Glomerular endothelial cell (primary cell): ENCODE measurements around the gene CDC42EP5. TPM values are rescaled to one million over a fixed set of nuclear protein-coding genes. Genes with fewer than 3 reads are reported as not detected.
"Not testable (repeated sequence)": the region's sequence is repeated elsewhere in the genome, so short reads cannot be mapped to it uniquely, and the experiment has no call there.

Experiments
- DNase-seq: peaks from one replicate; pipeline ENCODE4 v3.0.0-alpha.2; 2011; ENCODE audit warnings: low read depth, low spot score; ENCODE audit errors: extremely low read depth
- total RNA-seq: library from RNA; depleted of rRNA; stranded (reverse); fragments of >200 nt; gene quantifications from 2 replicates; pipeline ENCODE4 v1.2.3, GENCODE V29; 2015

Gene CDC42EP5
- total RNA-seq, 1 donor from 2014 or later = 172 TPM

DNA sequence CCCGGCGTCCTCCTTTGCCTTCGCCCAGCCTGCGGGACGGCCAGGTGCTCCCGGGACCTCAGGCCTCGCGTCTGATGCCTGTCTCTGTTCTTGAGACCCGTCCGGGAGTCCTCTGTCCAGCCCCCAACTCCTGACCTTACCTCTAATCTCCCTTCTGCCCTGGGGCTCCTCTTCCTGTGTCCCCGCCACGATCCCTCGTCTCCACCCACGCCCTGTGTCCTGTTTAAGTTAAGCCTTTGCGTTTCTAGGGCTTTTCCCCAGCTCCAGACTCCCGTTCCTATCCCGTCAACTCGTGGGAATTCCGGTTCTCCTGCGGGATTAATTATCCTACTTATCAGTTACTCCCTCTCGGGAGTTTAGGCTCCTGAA lies 23.4 kb downstream of the CDC42EP5 start:
- DNase-seq = no peak

DNA sequence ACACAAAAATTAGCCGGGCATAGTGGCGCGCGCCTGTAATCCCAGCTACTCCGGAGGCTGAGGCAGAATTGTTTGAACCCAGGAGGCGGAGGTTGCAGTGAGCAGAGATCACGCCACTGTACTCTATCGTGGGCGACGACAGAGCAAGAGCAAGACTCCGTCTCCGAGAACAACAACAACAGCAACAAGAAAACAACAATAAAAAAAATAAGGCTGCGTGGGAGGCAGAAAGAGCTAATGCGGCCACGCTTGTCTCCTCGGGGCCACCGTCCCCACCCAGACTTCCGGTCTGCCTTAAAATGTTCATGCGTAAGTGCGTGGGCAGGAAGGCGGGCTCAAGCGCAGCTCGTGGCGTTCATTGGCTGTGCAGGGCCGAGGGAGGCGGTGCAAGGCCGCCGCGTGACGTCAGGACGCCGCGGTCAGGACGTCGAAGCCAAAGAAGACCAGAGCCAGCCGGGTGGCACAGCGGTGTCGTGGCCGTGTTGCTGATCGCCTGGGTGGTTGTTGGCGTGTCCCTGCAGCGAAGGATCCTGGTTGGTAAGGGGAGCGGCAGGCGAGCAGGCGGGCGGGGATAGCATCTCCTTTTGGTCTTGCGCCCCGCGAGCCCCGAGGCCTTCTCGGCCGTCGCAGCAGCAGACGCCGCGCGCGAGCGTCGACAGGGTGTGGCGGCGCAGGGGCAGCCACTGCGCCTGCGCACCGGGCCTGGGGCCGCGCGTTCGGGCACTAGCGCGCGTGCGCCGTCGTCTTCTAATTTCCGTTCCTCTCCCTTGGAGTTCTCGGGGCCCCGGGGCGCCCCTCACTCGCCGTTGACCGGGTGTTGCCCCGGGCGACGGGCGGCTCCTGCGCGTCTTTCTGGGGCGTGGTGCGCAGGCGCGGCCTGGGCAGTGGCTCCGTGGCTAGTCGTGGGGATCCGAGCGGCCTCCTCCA lies 24.1 kb downstream of the CDC42EP5 start, which contains the start of gene LENG8:
Gene LENG8, plus strand, starts transcription at position 426 of the 927 bp plus-strand sequence. CDS start 2,146 bp downstream, outside the sequence.
- no peak for DNase-seq

- no peak for DNase-seq
Observed at GRCh38 chr19:54448040-54448773, 24.9 kb downstream of the CDC42EP5 start.

- not testable (repeated sequence) for DNase-seq
Observed at GRCh38 chr19:54446349-54446748, 26.7 kb downstream of the CDC42EP5 start.

DNA sequence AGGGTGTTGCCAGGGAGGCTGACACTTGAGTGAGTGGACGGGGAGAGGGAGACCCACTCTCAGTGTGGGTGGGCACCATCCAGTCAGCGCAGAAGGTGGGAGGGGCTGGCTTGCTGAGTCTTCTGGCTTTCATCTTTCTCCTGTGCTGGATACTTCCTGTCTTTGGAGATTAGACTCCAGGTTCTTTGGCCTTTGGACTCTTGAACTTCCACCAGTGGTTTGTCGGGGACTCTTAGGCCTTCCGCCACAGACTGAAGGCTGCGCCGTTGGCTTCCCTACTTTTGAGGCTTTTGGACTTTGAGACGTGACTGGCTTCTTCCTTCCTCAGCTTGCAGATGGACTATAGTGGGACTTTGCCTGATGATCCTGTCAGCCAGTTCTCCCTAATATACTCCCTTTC lies 28.4 kb downstream of the CDC42EP5 start:
- DNase-seq = no peak

DNA sequence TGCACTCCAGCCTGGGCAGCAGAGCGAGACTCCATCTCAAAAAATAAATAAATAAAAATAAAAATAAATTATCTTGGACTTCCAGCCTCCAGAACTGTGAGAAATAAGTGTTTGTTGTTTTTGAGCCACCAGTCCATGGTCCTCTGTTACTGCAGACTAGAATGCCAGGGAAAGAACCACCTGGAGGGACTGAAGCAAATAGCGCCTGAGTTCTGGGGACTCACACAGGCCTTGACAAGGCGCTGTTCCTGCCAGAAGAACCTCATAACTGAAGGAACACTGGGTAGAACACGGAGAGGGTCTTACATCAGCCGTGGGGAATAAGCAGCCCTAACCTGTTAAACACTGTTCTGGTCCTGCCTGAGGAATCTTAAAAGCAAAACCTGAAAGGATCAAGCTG lies 32.5 kb downstream of the CDC42EP5 start:
- no peak for DNase-seq

GRCh38 chr19:54439174-54439851 lies 33.8 kb downstream of the CDC42EP5 start:
- no peak for DNase-seq

DNA sequence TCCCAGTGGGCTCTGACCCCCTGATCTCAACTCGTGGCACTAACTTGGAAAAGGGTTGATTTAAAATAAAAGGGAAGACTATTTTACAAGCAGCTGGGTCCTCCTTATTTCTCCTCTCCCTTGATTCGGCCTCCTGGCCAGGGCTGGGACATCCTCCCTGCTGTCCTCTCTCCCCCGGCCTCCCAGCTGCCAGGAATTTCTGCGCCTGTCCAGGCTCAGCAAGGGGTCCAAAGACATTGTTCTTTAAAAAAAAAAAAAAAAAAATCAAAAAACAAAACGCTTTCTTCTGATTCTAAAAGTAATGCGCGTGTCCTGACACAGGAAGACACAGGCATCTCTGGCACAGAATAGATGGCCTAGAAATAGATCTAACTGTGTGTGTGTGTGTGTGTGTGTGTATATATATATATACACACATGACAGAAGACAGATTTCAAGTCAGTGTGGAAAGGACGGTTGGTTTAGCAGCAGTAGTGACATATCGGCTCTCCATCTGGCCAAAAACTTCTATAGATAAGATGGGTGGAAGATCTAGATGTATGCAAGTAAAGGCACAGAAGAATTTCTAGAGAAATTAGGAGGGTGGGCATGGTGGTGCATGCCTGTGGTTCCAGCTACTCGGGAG lies 36.4 kb downstream of the CDC42EP5 start:
- no peak for DNase-seq

DNA sequence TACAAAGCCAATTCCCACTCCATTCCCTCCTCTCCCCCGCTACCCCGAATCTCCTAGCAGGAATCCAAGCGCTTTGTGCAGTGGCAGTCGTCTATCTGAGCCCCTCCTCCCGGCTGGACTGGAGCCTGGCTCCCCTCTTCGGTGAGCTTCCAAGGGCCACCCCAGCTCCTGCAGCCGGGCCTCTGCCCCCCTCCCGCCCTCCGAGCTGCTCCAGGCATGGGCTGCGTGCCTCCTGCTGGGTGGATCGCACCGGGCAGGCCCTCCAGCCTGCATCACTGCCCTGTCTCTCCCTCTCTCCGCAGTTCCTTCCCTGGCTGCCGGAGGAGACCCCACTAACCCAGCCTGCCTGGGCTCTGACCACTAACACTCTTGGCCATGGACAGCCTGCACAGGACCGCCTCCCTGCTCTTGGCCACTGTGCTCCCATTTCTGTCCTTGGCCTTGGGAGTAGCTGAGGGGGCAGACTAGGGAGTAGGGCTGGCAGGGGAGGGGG lies 37.0 kb downstream of the CDC42EP5 start:
- no peak for DNase-seq

GRCh38 chr19:54435551-54436016 lies 37.5 kb downstream of the CDC42EP5 start:
- DNase-seq = no peak

DNA sequence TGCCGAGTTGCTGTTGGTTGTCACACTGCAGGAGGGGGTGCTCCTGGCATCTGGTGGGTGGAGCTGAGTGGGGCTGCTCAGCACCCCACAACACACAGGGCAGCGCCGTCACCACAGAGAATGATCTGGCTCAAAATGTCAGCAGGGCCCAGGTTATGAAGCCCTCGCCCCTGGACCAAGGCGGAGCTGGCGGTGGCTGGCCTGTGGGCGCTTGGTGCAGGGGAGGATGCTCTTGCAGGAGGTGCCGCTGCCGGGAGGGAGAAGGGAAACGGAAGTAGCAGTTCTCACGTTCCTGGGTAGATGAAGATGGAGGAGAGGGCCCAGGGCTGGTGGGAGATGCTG lies 38.3 kb downstream of the CDC42EP5 start:
- no peak for DNase-seq

DNA sequence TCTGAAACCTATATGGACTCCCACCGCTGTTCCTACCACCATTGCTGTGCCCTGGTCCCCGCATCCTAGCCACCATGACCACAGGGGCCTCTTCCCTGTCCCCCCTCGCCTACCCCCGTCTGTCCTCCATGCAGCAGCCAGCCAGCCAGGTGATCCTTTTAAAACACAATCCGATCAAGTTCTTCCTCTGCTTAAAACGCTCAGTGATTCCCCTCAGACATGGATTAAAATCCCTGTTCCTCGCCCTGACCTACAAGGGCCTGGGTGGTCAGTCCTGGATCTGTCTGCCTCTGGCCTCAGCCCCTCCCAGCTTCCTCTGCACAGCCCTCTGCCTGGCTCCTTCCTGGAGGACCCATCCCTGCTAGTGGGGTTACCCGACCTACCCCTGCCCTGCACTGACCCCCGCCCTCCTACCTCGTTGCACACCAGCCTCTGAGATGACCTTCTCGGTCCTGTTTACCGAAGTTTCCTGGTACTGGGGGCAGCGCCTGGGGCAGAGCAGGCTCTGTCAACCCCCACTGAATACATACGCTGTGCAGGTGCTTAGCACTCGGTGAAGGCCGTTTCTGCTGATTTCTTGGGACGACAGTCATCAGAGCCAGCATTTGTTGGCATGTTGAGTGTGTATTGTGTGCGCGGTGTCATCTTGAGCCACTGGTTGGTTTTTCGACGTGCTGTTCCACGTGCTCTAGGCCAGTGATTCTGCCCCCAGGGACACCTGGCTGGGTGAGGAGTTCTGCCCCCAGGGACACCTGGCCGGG lies 38.8 kb downstream of the CDC42EP5 start:
- DNase-seq = no peak

GRCh38 chr19:54433697-54434096 lies 39.4 kb downstream of the CDC42EP5 start:
- DNase-seq = no peak

- no peak for DNase-seq
Observed at GRCh38 chr19:54432144-54432738, 40.9 kb downstream of the CDC42EP5 start.

DNA sequence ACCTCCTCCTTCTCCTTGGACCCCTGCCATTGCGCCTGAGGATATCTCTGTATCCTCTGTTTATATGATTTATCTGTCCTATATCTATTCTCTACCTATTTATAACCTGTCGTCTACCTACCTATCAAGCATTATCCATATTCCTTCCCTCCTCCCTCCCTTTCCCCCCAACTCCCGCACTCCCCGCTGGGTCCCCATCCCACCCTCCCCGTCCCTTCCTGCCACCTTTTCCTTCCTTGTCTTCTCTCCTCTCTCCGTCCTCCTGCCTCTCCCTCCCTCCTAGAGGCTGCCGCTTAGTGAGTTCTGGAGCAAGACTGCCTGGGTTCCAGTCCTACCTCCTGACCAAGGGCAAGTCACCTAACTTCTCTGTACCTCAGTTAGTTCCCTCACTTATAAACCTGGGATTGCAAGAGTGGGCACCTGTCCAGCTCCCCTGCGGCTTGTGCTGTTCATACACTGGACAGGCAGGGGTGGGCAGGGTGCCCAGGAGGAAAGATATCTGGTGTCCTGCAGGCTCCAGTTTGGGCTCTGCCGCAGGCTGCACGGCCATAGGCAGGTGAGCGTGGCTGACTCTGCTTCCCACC lies 41.7 kb downstream of the CDC42EP5 start:
- DNase-seq = no peak

GRCh38 chr19:54430306-54431254 lies 42.5 kb downstream of the CDC42EP5 start:
- no peak for DNase-seq

DNA sequence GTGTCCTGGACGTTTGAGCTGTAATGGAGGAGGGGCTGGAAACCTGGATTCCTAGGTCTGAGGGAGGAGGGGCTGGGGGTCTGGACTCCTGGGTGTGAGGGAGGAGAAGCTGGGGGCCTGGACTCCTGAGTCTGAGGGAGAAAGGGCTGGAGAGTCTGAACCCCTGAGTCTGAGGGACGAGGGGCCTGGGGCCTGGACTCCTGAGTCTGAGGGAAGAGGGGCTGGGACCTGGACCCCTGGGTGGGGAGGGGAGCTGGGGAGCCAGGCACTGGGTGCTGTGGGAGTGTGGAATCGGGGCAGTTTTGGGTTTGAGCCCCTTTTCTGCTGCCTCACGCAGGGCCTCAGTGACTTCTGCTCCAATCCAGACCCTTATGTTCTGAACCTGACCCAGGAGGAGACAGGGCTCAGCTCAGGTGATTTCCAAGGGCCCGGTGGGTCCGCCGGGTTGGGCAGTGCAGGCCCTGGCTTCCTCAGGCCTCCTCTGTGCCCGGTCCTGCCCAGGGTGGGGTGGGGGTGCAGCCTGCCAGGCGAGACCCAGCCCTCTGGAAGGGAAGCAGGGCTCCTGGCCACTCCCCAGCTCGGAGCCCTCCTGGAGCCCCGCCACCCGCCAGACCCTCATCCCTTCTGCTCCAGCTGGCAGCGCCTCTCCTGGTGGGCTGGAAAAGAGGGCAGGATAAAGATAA lies 43.4 kb downstream of the CDC42EP5 start:
- DNase-seq = no peak

DNA sequence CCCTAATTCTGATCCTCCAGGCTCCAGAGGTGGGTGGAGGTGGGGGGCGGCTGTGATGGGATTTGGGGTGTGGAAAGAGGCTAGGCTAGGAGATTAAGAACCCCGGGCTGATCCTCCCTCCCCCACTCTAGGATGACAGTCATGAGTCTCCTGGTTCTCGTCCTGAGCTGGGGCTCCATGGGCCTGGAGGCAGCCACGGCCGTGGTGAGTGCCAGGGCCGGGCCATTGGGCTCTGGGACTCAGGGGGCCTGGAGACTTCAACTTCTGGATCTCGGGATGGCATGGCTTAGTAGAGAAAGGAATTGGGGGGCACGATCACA lies 44.0 kb downstream of the CDC42EP5 start:
- no peak for DNase-seq
